GM10266 (cell line): Measurements from ENCODE around the gene ARHGAP18.

ENCODE experiments used
- DNase-seq: peaks from one replicate; pipeline ENCODE4 v3.0.0; 2012; ENCODE audit errors: extremely low spot score
- CTCF ChIP-seq: IDR thresholded peaks from 2 replicates; pipeline ENCODE4 v1.5.1; 2012; ENCODE audit warnings: mild to moderate bottlenecking, low read depth; ENCODE audit not compliant: control insufficient read depth, insufficient read depth; ENCODE audit errors: missing control alignments

ARHGAP18 gene

GRCh38 chr6:129555206-129555832 lies 154.7 kb downstream of the ARHGAP18 start:
- no peak for TF ChIP-seq CTCF
- DNase-seq: no peak

GRCh38 chr6:129552413-129552812 lies 157.6 kb downstream of the ARHGAP18 start:
- DNase-seq: no peak
- no peak for TF ChIP-seq CTCF

GRCh38 chr6:129551486-129551885 lies 158.5 kb downstream of the ARHGAP18 start:
- DNase-seq: no peak
- no peak for TF ChIP-seq CTCF

- DNase-seq: no peak
- TF ChIP-seq CTCF: no peak
These were observed 163.3 kb downstream of the ARHGAP18 start for GRCh38 chr6:129546702-129547101.

- no peak for DNase-seq
- no peak for TF ChIP-seq CTCF
These were observed 164.9 kb downstream of the ARHGAP18 start for GRCh38 chr6:129544892-129545612.

- TF ChIP-seq CTCF: no peak
- DNase-seq: no peak
These were observed 166.0 kb downstream of the ARHGAP18 start for GRCh38 chr6:129543981-129544380.

GRCh38 chr6:129542705-129543104 lies 167.3 kb downstream of the ARHGAP18 start:
- DNase-seq: no peak
- no peak for TF ChIP-seq CTCF
